WTC11 (cell line): ENCODE measurements around the gene ALDH1A2. TPM values are rescaled to one million over a fixed set of nuclear protein-coding genes. Genes with fewer than 3 reads are reported as not detected.

ENCODE experiments used
- ATAC-seq: fragments of 200-7000 bp; cut with Tn5 transposase; 2 replicates; pipeline ENCODE4 v1.10.0; 2021; ENCODE audit warnings: mild to moderate bottlenecking, moderate library complexity
- CTCF ChIA-PET: fragments of 300-600 bp; sonication (Branson Sonifier 250); formaldehyde crosslinking; loops from one replicate; lab custom pipeline; 2021; ENCODE audit warnings: antibody characterized with exemption; lab: Charles Lee
- POLR2A ChIA-PET: fragments of 350-600 bp; sonication (Branson Sonifier 250); formaldehyde crosslinking; loops from one replicate; lab custom pipeline; 2021; ENCODE audit warnings: antibody characterized with exemption; lab: Charles Lee
- DNase-seq: peaks from one replicate; pipeline ENCODE4 v3.0.0; 2021; ENCODE audit warnings: low spot score
- H3K27ac Mint-ChIP-seq: 2 replicates; pipeline ENCODE4 v1.8.0; 2021; ENCODE audit warnings: mixed read lengths
- H3K27me3 Mint-ChIP-seq: 2 replicates; pipeline ENCODE4 v1.8.0; 2021; ENCODE audit warnings: low read depth, mild to moderate bottlenecking, moderate library complexity, mixed read lengths
- H3K36me3 Mint-ChIP-seq: 2 replicates; pipeline ENCODE4 v1.8.0; 2021; ENCODE audit warnings: mixed read lengths
- H3K4me1 Mint-ChIP-seq: 2 replicates; pipeline ENCODE4 v1.8.0; 2022; ENCODE audit warnings: mixed read lengths
- H3K4me3 Mint-ChIP-seq: 2 replicates; pipeline ENCODE4 v1.8.0; 2021; ENCODE audit warnings: mild to moderate bottlenecking, moderate library complexity, mixed read lengths
- H3K9me3 Mint-ChIP-seq: 2 replicates; pipeline ENCODE4 v1.8.0; 2021; ENCODE audit warnings: mixed read lengths
- ELF4 ChIP-seq: sonication (generic); formaldehyde crosslinking; IDR thresholded peaks from 2 replicates; pipeline ENCODE4 v1.8.1; 2022; ENCODE audit warnings: low read depth, mild to moderate bottlenecking, moderate library complexity, missing genetic modification reagents
- ETV6 ChIP-seq: sonication (generic); formaldehyde crosslinking; IDR thresholded peaks from 2 replicates; pipeline ENCODE4 v1.8.1; 2022; ENCODE audit warnings: mild to moderate bottlenecking, missing genetic modification reagents
- FOXK1 ChIP-seq: sonication (generic); formaldehyde crosslinking; IDR thresholded peaks from 2 replicates; pipeline ENCODE4 v1.8.0; 2022; ENCODE audit warnings: mild to moderate bottlenecking, moderate library complexity, missing genetic modification reagents
- FOXP1 ChIP-seq: sonication (generic); formaldehyde crosslinking; IDR thresholded peaks from 2 replicates; pipeline ENCODE4 v1.8.0; 2022; ENCODE audit warnings: missing genetic modification reagents, mild to moderate bottlenecking, moderate library complexity, borderline replicate concordance
- GABPB1 ChIP-seq: sonication (generic); formaldehyde crosslinking; IDR thresholded peaks from 2 replicates; pipeline ENCODE4 v1.8.1; 2023; ENCODE audit warnings: mild to moderate bottlenecking, missing genetic modification reagents
- GTF2I ChIP-seq: fragments of 250-450 bp; sonication (Bioruptor Pico); conservative IDR thresholded peaks from 2 replicates; pipeline ENCODE4 v1.4.0; 2021; ENCODE audit warnings: mild to moderate bottlenecking
- NFYB ChIP-seq: sonication (generic); formaldehyde crosslinking; conservative IDR thresholded peaks from 2 replicates; pipeline ENCODE4 v1.8.0; 2022; ENCODE audit warnings: low read depth, missing genetic modification reagents
- NR1H2 ChIP-seq: sonication (generic); formaldehyde crosslinking; IDR thresholded peaks from 2 replicates; pipeline ENCODE4 v1.9.0; 2021; ENCODE audit warnings: mild to moderate bottlenecking, moderate library complexity, missing genetic modification reagents
- RORB ChIP-seq: fragments of 250-450 bp; sonication (Bioruptor Pico); IDR thresholded peaks from 2 replicates; pipeline ENCODE4 v1.9.0; 2021; ENCODE audit warnings: mild to moderate bottlenecking
- TP53 ChIP-seq: sonication (generic); formaldehyde crosslinking; IDR thresholded peaks from 2 replicates; pipeline ENCODE4 v1.8.1; 2023; ENCODE audit warnings: mild to moderate bottlenecking, missing genetic modification reagents
- ZNF121 ChIP-seq: sonication (generic); formaldehyde crosslinking; IDR thresholded peaks from 2 replicates; pipeline ENCODE4 v1.8.0; 2023; ENCODE audit warnings: missing genetic modification reagents
- ZNF138 ChIP-seq: sonication (generic); formaldehyde crosslinking; conservative IDR thresholded peaks from 2 replicates; pipeline ENCODE4 v1.8.1; 2022; ENCODE audit warnings: mild to moderate bottlenecking, moderate library complexity, missing genetic modification reagents
- total RNA-seq: library from RNA; stranded (reverse); gene quantifications from 3 replicates; pipeline ENCODE4 v1.2.3, GENCODE V29; 2021
- TF ChIP-seq, protein P1 (sequence below): fragments of 200-600 bp; IDR thresholded peaks from 2 replicates; pipeline ENCODE4 v1.8.0; 2022; ENCODE audit warnings: antibody characterized with exemption
- TF ChIP-seq, protein P2 (sequence below): sonication (generic); formaldehyde crosslinking; IDR thresholded peaks from 2 replicates; pipeline ENCODE4 v1.8.0; 2022; ENCODE audit warnings: mild to moderate bottlenecking, missing genetic modification reagents
- TF ChIP-seq, protein P3 (sequence below): sonication (generic); formaldehyde crosslinking; IDR thresholded peaks from 2 replicates; pipeline ENCODE4 v1.8.1; 2022; ENCODE audit warnings: mild to moderate bottlenecking, moderate library complexity, missing genetic modification reagents
- TF ChIP-seq, protein P4 (sequence below): sonication (generic); formaldehyde crosslinking; IDR thresholded peaks from 2 replicates; pipeline ENCODE4 v1.8.0; 2023; ENCODE audit warnings: missing genetic modification reagents, mild to moderate bottlenecking, borderline replicate concordance
- TF ChIP-seq, protein P5 (sequence below): sonication (generic); formaldehyde crosslinking; conservative IDR thresholded peaks from 2 replicates; pipeline ENCODE4 v1.8.1; 2022; ENCODE audit warnings: mild to moderate bottlenecking, missing genetic modification reagents

Gene ALDH1A2
- total RNA-seq, 1 experiment from 2014 or later: 1.1 TPM

DNA sequence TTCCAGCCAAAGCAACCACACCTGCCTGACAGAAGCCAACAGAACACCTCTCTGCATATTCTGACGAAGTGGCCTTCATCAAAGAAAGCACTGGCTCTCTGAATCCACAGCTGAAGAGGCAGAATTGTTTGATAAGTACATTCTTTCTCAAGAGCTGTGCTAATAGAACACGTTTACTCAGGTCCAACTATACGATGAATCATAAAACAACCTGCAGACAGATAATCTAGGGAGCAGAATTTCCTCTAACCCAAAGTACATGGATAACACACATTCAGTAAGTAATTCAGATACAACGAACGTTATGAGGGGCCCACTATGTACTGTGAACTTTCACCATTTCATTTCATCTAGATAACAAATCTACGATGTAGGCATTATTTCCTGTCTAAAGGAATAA lies 25.4 kb downstream of the ALDH1A2 start (continued):
- TF ChIP-seq, protein P1, sequence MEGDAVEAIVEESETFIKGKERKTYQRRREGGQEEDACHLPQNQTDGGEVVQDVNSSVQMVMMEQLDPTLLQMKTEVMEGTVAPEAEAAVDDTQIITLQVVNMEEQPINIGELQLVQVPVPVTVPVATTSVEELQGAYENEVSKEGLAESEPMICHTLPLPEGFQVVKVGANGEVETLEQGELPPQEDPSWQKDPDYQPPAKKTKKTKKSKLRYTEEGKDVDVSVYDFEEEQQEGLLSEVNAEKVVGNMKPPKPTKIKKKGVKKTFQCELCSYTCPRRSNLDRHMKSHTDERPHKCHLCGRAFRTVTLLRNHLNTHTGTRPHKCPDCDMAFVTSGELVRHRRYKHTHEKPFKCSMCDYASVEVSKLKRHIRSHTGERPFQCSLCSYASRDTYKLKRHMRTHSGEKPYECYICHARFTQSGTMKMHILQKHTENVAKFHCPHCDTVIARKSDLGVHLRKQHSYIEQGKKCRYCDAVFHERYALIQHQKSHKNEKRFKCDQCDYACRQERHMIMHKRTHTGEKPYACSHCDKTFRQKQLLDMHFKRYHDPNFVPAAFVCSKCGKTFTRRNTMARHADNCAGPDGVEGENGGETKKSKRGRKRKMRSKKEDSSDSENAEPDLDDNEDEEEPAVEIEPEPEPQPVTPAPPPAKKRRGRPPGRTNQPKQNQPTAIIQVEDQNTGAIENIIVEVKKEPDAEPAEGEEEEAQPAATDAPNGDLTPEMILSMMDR: no peak
- TF ChIP-seq RORB (CRISPR knock-in tag): no peak
- no peak for TF ChIP-seq GABPB1
- TF ChIP-seq NR1H2 (CRISPR knock-in tag): no peak
- no peak for TF ChIP-seq FOXK1
- TF ChIP-seq, protein P2, sequence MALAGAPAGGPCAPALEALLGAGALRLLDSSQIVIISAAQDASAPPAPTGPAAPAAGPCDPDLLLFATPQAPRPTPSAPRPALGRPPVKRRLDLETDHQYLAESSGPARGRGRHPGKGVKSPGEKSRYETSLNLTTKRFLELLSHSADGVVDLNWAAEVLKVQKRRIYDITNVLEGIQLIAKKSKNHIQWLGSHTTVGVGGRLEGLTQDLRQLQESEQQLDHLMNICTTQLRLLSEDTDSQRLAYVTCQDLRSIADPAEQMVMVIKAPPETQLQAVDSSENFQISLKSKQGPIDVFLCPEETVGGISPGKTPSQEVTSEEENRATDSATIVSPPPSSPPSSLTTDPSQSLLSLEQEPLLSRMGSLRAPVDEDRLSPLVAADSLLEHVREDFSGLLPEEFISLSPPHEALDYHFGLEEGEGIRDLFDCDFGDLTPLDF: no peak

DNA sequence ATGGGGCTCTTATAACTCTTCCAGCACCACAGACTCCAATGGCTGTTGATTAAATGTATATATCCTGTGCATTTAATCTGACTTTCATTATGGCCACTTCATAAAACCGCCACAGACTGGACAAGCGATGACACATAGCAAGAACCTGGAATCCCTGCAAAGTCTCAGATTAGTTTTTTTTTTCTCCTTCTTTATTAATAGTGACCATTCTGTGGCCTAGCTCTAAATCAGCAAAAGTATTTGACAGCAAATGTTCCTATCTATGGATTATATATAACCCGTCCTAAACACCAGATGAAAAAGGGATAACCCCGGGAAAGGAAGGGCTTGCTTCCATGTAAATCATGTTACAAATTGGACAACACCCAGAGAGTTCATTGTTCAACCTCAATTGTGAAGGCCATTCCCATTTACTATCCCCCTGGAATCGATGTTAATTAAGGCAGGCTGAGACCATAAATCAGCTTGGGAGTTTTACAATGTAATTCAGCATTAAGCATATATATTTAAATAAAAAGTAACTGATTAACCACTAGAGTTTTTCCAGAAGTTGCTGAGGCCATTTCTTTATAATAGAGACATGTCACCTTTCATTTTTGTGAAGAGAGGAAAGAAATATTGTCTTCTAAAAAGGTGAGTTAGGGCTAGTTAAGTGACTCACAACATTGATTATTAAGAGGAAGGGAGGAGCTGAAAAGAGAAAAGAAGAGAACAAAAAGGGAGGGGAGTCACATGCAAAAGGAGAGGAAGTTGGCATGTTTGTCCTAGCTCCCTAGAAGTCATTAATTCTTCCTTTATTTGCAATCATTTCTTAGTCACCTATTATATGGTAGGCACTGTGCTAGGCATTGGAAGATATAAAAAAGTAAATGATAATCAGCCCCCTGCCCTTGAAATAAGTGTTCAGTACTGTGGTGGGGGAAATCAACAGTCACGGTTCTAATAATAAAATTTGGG lies 26.2 kb downstream of the ALDH1A2 start:
- H3K4me1 Mint-ChIP-seq: peaks cover 7% of the 10 kb centered on the region
- H3K27ac Mint-ChIP-seq: no peak overlapping the region
- DNase-seq: no peak
- CTCF ChIA-PET: interaction anchor here (0.9 to 1.8 kb wide), 4 partner anchors 27 to 288 kb away, joined by 3 to 9 read pairs (median 4); no protein-coding TSS in a partner anchor
- ATAC-seq: no peak
- POLR2A ChIA-PET: no interaction called here
- no peaks in the 10 kb centered on the region for H3K36me3 Mint-ChIP-seq
- peaks cover 39% of the 10 kb centered on the region for H3K27me3 Mint-ChIP-seq
- no peak overlapping the region for H3K4me3 Mint-ChIP-seq
- TF ChIP-seq, protein P3, sequence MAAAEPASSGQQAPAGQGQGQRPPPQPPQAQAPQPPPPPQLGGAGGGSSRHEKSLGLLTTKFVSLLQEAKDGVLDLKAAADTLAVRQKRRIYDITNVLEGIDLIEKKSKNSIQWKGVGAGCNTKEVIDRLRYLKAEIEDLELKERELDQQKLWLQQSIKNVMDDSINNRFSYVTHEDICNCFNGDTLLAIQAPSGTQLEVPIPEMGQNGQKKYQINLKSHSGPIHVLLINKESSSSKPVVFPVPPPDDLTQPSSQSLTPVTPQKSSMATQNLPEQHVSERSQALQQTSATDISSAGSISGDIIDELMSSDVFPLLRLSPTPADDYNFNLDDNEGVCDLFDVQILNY (CRISPR knock-in tag): no peak
- TF ChIP-seq ETV6 (CRISPR knock-in tag): no peak
- TF ChIP-seq ZNF138: no peak
- no peak for TF ChIP-seq TP53 (CRISPR knock-in tag)
- TF ChIP-seq, protein P4, sequence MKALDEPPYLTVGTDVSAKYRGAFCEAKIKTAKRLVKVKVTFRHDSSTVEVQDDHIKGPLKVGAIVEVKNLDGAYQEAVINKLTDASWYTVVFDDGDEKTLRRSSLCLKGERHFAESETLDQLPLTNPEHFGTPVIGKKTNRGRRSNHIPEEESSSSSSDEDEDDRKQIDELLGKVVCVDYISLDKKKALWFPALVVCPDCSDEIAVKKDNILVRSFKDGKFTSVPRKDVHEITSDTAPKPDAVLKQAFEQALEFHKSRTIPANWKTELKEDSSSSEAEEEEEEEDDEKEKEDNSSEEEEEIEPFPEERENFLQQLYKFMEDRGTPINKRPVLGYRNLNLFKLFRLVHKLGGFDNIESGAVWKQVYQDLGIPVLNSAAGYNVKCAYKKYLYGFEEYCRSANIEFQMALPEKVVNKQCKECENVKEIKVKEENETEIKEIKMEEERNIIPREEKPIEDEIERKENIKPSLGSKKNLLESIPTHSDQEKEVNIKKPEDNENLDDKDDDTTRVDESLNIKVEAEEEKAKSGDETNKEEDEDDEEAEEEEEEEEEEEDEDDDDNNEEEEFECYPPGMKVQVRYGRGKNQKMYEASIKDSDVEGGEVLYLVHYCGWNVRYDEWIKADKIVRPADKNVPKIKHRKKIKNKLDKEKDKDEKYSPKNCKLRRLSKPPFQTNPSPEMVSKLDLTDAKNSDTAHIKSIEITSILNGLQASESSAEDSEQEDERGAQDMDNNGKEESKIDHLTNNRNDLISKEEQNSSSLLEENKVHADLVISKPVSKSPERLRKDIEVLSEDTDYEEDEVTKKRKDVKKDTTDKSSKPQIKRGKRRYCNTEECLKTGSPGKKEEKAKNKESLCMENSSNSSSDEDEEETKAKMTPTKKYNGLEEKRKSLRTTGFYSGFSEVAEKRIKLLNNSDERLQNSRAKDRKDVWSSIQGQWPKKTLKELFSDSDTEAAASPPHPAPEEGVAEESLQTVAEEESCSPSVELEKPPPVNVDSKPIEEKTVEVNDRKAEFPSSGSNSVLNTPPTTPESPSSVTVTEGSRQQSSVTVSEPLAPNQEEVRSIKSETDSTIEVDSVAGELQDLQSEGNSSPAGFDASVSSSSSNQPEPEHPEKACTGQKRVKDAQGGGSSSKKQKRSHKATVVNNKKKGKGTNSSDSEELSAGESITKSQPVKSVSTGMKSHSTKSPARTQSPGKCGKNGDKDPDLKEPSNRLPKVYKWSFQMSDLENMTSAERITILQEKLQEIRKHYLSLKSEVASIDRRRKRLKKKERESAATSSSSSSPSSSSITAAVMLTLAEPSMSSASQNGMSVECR: no peak
- TF ChIP-seq, protein P5, sequence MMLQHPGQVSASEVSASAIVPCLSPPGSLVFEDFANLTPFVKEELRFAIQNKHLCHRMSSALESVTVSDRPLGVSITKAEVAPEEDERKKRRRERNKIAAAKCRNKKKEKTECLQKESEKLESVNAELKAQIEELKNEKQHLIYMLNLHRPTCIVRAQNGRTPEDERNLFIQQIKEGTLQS (CRISPR knock-in tag): no peak
- no peak for TF ChIP-seq GABPB1
- no peak for TF ChIP-seq FOXK1
- no peak for TF ChIP-seq ELF4 (CRISPR knock-in tag)
- TF ChIP-seq GTF2I (CRISPR knock-in tag): no peak
- TF ChIP-seq FOXP1: no peak
- TF ChIP-seq NFYB (CRISPR knock-in tag): no peak
- TF ChIP-seq ZNF121 (CRISPR knock-in tag): no peak
- no peaks in the 10 kb centered on the region for H3K9me3 Mint-ChIP-seq
